ENCODE measurements around the gene SSC5D. TPM values are rescaled to one million over a fixed set of nuclear protein-coding genes. Genes with fewer than 3 reads are reported as not detected.

Gene SSC5D
- total and polyA plus RNA-seq, 10 of the 15 experiments (the other 5 are each of a cell fraction or from before 2014, with no cell fraction given) = 0.03 to 0.13 (median 0.05) TPM; not detected in 4

GRCh38 chr19:55461259-55461973 is 26.8 kb upstream of the SSC5D start, which contains the start of gene ISOC2 (continued):
- TF ChIP-seq, protein P1, sequence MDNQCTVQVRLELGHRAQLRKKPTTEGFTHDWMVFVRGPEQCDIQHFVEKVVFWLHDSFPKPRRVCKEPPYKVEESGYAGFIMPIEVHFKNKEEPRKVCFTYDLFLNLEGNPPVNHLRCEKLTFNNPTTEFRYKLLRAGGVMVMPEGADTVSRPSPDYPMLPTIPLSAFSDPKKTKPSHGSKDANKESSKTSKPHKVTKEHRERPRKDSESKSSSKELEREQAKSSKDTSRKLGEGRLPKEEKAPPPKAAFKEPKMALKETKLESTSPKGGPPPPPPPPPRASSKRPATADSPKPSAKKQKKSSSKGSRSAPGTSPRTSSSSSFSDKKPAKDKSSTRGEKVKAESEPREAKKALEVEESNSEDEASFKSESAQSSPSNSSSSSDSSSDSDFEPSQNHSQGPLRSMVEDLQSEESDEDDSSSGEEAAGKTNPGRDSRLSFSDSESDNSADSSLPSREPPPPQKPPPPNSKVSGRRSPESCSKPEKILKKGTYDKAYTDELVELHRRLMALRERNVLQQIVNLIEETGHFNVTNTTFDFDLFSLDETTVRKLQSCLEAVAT (IDR thresholded peaks at IDR 0.05) = peak; percentile 75
- TF ChIP-seq EGR1 (IDR thresholded peaks at IDR 0.05; ENCODE audit: borderline replicate concordance in 1 of 2, low read depth in 2 of 2, low read length in 2 of 2) = peak in 1 of 2 experiments; percentile 59; a peak in 2 of 3 replicates
- no peak for TF ChIP-seq EZH2 (IDR thresholded peaks at IDR 0.05; ENCODE audit: borderline replicate concordance, control insufficient read depth, low read depth, low read length)
- TF ChIP-seq CTCF (IDR thresholded peaks at IDR 0.05 in 2 of 3, conservative IDR thresholded peaks at IDR 0.05 in 1 of 3; ENCODE audit: control insufficient read depth in 2 of 3, extremely low read depth in 1 of 3, insufficient read depth in 1 of 3, low read depth in 3 of 3, low read length in 3 of 3) = no peak
- TF ChIP-seq PML (IDR thresholded peaks at IDR 0.05; ENCODE audit: low read length) = no peak
- no peak for TF ChIP-seq KDM1A (IDR thresholded peaks at IDR 0.05; ENCODE audit: borderline replicate concordance)
- no peak for TF ChIP-seq EED (IDR thresholded peaks at IDR 0.05; ENCODE audit: low read depth)
- TF ChIP-seq CBFB (IDR thresholded peaks at IDR 0.05; ENCODE audit: low read depth) = peak; percentile 40; the same call in 1 of the 2 replicates
- TF ChIP-seq, protein P2, sequence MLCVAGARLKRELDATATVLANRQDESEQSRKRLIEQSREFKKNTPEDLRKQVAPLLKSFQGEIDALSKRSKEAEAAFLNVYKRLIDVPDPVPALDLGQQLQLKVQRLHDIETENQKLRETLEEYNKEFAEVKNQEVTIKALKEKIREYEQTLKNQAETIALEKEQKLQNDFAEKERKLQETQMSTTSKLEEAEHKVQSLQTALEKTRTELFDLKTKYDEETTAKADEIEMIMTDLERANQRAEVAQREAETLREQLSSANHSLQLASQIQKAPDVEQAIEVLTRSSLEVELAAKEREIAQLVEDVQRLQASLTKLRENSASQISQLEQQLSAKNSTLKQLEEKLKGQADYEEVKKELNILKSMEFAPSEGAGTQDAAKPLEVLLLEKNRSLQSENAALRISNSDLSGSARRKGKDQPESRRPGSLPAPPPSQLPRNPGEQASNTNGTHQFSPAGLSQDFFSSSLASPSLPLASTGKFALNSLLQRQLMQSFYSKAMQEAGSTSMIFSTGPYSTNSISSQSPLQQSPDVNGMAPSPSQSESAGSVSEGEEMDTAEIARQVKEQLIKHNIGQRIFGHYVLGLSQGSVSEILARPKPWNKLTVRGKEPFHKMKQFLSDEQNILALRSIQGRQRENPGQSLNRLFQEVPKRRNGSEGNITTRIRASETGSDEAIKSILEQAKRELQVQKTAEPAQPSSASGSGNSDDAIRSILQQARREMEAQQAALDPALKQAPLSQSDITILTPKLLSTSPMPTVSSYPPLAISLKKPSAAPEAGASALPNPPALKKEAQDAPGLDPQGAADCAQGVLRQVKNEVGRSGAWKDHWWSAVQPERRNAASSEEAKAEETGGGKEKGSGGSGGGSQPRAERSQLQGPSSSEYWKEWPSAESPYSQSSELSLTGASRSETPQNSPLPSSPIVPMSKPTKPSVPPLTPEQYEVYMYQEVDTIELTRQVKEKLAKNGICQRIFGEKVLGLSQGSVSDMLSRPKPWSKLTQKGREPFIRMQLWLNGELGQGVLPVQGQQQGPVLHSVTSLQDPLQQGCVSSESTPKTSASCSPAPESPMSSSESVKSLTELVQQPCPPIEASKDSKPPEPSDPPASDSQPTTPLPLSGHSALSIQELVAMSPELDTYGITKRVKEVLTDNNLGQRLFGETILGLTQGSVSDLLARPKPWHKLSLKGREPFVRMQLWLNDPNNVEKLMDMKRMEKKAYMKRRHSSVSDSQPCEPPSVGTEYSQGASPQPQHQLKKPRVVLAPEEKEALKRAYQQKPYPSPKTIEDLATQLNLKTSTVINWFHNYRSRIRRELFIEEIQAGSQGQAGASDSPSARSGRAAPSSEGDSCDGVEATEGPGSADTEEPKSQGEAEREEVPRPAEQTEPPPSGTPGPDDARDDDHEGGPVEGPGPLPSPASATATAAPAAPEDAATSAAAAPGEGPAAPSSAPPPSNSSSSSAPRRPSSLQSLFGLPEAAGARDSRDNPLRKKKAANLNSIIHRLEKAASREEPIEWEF (IDR thresholded peaks at IDR 0.05; ENCODE audit: insufficient replicate concordance, low read depth, low read length) = no peak
- TF ChIP-seq MYB (IDR thresholded peaks at IDR 0.05; ENCODE audit: borderline replicate concordance, low read depth, low read length) = no peak
- TF ChIP-seq, protein P3, sequence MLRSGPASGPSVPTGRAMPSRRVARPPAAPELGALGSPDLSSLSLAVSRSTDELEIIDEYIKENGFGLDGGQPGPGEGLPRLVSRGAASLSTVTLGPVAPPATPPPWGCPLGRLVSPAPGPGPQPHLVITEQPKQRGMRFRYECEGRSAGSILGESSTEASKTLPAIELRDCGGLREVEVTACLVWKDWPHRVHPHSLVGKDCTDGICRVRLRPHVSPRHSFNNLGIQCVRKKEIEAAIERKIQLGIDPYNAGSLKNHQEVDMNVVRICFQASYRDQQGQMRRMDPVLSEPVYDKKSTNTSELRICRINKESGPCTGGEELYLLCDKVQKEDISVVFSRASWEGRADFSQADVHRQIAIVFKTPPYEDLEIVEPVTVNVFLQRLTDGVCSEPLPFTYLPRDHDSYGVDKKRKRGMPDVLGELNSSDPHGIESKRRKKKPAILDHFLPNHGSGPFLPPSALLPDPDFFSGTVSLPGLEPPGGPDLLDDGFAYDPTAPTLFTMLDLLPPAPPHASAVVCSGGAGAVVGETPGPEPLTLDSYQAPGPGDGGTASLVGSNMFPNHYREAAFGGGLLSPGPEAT (IDR thresholded peaks at IDR 0.05; ENCODE audit: low read depth) = 0 out of 2 replicates have a peak, but pooled peaks have one; percentile 13
- TF ChIP-seq MTA3 (IDR thresholded peaks at IDR 0.05; ENCODE audit: borderline replicate concordance, low read length) = no peak
- no peak for TF ChIP-seq PAX5 (IDR thresholded peaks at IDR 0.05; ENCODE audit: borderline replicate concordance, low read depth, low read length)
- no peak for TF ChIP-seq ZNF24 (IDR thresholded peaks at IDR 0.05)
- TF ChIP-seq, protein P4, sequence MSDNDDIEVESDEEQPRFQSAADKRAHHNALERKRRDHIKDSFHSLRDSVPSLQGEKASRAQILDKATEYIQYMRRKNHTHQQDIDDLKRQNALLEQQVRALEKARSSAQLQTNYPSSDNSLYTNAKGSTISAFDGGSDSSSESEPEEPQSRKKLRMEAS (IDR thresholded peaks at IDR 0.05; ENCODE audit: low read depth, low read length) = peak; percentile 92
- no peak for TF ChIP-seq IRF5 (IDR thresholded peaks at IDR 0.05; ENCODE audit: borderline replicate concordance)
- no peak for TF ChIP-seq POLR2AphosphoS2 (IDR thresholded peaks at IDR 0.05; ENCODE audit: low read depth, low read length)

Data from GM12878 (cell line).